Duodenal mucosa (tissue), 2 donors: ENCODE results near the gene MRPL9.

Experiments used
- H3K27ac ChIP-seq: one replicate; pipeline ENCODE4 v1.7.0; 2013; ENCODE audit warnings: low read depth, low read length
- H3K27me3 ChIP-seq, 2 donors: one replicate each; pipeline ENCODE4 v1.7.0; 2013; ENCODE audit warnings: low read length in 2 of 2, control low read depth in 1 of 2; ENCODE audit not compliant: insufficient read depth in 2 of 2, control insufficient read depth in 1 of 2
- H3K36me3 ChIP-seq, 2 donors: one replicate each; pipeline ENCODE4 v1.7.0; 2013; ENCODE audit warnings: low read length in 2 of 2, control low read depth in 1 of 2; ENCODE audit not compliant: insufficient read depth in 2 of 2, control insufficient read depth in 1 of 2
- H3K4me1 ChIP-seq, 2 donors: one replicate each; pipeline ENCODE4 v1.7.0; 2013; ENCODE audit warnings: low read length in 2 of 2, control low read depth in 1 of 2; ENCODE audit not compliant: insufficient read depth in 2 of 2, control insufficient read depth in 1 of 2
- H3K4me3 ChIP-seq, 2 donors: one replicate each; pipeline ENCODE4 v1.7.0; 2013; ENCODE audit warnings: low read length in 2 of 2, low read depth in 1 of 2
- H3K9ac ChIP-seq, 2 donors: one replicate each; pipeline ENCODE4 v1.7.0; 2013; ENCODE audit warnings: low read length in 2 of 2, low read depth in 1 of 2
- H3K9me3 ChIP-seq, 2 donors: one replicate each; pipeline ENCODE4 v1.7.0; 2013; ENCODE audit warnings: low read length in 2 of 2, control low read depth in 1 of 2; ENCODE audit not compliant: control insufficient read depth in 1 of 2

Gene MRPL9

DNA sequence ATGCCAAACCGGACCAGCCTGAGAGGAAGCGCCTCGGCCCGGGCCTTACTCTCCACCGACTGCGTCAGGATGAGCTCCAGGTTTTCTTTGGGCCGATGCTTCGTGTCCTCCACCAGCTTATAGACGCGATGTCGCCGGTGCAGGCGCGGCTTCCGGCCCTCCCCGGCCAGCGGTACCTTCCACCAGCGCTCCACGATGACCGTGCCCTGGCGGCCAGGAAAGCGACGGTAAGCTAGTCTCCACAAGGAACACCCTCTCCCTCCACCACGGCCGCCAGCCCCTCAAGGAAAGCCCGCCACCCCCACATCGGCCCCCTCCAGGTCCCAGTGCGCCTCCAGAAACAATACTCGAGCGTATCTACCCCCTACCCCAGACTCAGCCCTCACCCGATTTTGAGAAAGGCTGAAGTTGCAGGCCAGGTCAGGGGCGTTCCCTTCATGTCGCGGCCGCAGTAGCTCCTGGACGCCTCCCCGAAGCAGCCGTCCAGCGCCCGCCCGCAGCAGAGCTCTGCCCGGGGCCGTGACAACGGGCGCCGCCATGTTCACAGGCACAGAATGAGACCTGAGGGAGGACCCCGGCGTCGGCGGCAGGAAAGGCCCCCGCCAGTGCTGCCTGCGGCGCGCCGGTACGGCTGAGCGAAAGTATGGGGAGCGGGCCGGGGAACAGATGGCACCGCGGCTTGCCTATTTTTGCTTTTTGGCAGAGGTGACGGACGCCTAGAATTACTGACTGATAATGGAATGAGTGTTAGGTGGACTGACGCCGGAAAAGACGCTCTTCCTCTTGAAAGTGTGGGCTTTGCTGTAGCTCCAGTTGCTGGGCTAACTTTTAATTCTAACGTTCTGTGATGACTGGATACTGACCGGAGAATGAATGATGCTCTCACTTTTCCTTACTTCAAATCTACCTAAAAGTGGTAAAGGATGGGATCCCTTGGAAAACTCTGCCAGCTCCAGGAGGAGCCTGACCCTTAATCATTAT is at the start of gene MRPL9:
Gene MRPL9 (minus strand): TSS at position 556 of the 981 bp plus-strand sequence. CDS start 17 bp downstream, at position 539.
- H3K4me3 ChIP-seq: peak within 1 kb of the TSS; percentile 81 to 90
- H3K9me3 ChIP-seq: no peaks in the 10 kb centered on the region
- peaks cover 10 to 12% of the 10 kb centered on the region in 2 donors for H3K4me1 ChIP-seq
- peak within 1 kb of the TSS; percentile 65 for H3K27ac ChIP-seq
- peak within 1 kb of the TSS; percentile 77 to 85 for H3K9ac ChIP-seq
- no peaks in the 10 kb centered on the region for H3K27me3 ChIP-seq
- peaks cover 18 to 27% of the 10 kb centered on the region in 2 donors for H3K36me3 ChIP-seq

DNA sequence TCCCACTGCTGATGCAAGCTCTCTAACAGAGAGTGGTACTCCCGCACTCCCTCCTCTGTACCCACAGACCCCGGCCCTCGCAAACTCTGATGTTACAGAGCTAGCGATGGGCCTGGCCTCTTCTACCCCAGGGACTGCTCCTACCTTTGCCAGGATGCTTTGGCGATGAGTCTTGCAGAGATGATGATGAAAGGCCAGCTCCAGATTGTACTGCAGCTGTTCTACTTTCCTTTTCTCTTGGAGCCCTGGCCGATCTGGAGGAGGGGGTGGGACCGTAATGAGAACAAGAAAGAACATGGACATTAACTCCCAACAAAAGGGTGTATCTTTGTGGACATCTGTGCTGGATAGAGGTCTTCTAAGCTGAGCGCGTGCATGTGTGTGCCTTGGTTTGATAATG is 47.9 kb upstream of the MRPL9 start:
- no peaks in the 10 kb centered on the region for H3K9me3 ChIP-seq
- no peaks in the 10 kb centered on the region for H3K27me3 ChIP-seq
- H3K4me3 ChIP-seq: no peak overlapping the region
- peaks cover 4 to 44% of the 10 kb centered on the region in 2 donors for H3K36me3 ChIP-seq
- H3K4me1 ChIP-seq: peaks cover 0 to 4% of the 10 kb centered on the region in 2 donors
- no peak overlapping the region for H3K27ac ChIP-seq
- H3K9ac ChIP-seq: no peak overlapping the region

DNA sequence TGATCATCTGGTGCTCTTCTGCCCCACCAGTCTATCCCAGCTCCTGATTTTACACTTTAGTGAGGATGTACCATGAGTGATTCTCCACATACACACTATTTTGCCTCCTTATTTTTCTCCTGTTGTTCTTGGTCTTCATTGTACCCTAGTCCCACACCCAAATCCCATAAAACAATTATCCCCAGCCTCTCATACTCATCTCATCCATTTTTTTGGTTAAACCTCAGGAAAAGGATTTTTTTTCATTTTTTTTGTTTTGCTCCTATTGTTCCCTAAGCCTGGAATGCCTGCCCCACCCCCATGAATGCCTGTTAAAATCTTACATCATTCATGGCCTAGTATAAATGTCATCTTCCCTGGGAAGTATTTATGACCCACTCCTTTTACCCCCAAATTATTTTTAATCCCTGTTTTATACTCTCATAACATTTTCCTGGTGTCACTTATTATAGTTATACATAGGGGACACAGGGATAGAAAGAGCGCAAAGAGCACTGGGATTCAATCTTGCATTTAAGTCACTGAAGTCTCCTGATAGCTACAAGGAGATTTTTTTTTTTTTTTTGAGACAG is 46.8 kb upstream of the MRPL9 start:
- no peak overlapping the region for H3K4me3 ChIP-seq
- H3K4me1 ChIP-seq: no peaks in the 10 kb centered on the region
- H3K9me3 ChIP-seq: no peaks in the 10 kb centered on the region
- H3K9ac ChIP-seq: no peak overlapping the region
- no peak overlapping the region for H3K27ac ChIP-seq
- peaks cover 4 to 35% of the 10 kb centered on the region in 2 donors for H3K36me3 ChIP-seq
- H3K27me3 ChIP-seq: no peaks in the 10 kb centered on the region

DNA sequence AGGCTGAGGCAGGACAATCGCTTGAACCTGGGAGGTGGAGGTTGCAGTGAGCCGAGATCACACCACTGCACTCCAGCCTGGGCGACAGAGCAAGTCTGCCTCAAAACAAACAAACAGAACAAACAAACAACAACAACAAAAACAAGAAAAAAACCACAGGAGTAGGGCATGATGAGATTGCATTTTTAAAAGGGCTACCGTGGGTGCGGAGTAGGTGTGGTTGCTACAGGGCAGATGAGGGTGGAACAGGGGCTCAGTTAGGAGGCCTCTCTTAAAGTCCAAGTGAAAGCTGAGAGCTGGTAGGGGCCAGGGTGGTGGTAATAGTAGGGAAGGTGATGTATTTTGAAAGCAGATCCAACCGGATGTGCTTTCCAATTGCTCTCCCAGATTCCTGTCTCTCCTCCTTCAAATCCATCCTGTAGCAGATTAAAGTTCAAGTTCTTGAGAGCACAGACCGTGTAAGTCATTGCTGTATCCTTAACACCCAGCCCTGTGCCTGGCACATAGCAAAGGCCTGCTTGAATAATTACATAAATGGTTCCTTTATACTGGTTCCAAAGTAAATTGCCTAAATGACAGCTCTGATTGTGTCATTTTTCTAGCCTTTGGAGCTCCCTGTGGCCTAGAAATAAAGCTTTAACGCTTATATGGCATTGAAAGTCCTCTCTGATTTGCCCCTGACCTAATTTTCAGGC is 46.1 kb upstream of the MRPL9 start:
- peaks cover 4 to 28% of the 10 kb centered on the region in 2 donors for H3K36me3 ChIP-seq
- no peaks in the 10 kb centered on the region for H3K4me1 ChIP-seq
- no peak overlapping the region for H3K9ac ChIP-seq
- no peaks in the 10 kb centered on the region for H3K9me3 ChIP-seq
- H3K27ac ChIP-seq: no peak overlapping the region
- H3K4me3 ChIP-seq: no peak overlapping the region
- no peaks in the 10 kb centered on the region for H3K27me3 ChIP-seq

DNA sequence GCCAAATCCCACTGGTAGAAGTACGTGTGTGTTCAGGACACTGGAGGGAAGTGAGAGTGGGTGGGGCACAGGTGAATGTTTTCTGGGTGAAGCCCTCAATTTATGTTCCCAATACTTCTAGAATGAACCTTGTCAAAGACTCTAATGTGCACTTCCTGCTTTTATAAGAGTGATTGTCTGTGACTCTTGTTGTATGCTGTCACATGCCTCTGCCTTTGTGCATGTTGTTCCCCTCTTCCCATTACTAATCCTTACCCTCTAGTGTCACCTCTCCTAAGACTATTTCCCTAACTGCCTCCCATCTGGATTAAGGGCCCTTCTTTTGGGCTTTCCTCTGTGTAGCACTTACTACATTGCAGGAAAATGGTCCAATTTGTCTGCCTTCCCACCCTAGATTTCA is 44.5 kb upstream of the MRPL9 start:
- no peaks in the 10 kb centered on the region for H3K9me3 ChIP-seq
- H3K27me3 ChIP-seq: no peaks in the 10 kb centered on the region
- H3K9ac ChIP-seq: no peak overlapping the region
- H3K36me3 ChIP-seq: peaks cover 4 to 22% of the 10 kb centered on the region in 2 donors
- no peaks in the 10 kb centered on the region for H3K4me1 ChIP-seq
- H3K4me3 ChIP-seq: no peak overlapping the region
- no peak overlapping the region for H3K27ac ChIP-seq

DNA sequence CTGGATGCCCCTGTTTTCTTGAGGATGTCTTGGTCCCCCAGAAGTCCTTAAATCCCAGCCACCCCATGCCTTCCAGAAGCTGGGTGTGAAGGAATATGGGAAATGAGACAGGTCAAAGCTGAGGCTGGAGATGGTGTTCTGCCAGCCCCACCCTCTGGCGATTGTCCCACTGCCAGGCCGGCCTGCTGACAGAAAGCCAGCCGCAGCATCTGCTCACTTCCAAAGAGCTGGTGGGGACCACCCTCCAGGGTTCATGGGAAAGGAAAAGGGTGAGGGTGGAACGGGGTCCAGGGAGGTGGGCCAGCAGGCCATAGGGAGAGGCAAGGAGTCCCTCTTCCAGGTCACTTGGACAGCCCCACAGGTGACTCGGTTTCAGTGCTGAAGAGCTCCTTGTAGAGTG is 43.8 kb upstream of the MRPL9 start:
- no peaks in the 10 kb centered on the region for H3K4me1 ChIP-seq
- H3K27ac ChIP-seq: no peak overlapping the region
- no peaks in the 10 kb centered on the region for H3K27me3 ChIP-seq
- no peak overlapping the region for H3K4me3 ChIP-seq
- no peaks in the 10 kb centered on the region for H3K9me3 ChIP-seq
- H3K9ac ChIP-seq: no peak overlapping the region
- H3K36me3 ChIP-seq: peaks cover 4 to 19% of the 10 kb centered on the region in 2 donors

DNA sequence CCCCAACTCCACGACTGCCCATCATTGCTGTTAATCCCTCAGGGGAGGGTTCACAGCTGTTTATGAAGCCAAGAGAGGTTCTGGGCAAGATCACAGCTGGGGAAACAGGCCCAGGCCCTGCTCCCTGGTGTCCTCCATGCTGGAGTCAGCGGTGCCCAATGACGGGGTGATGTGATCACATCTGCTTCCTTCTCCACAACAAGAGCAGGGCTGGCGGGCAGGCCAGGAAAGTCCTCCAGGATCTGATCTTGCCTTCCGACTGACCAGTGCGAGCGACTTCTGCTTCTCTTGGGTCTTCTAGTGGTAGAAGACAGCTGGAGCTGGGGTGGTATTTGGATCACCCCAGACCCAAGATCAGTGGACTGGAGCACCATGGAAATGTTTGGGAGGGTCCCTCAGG is 42.9 kb upstream of the MRPL9 start:
- Histone ChIP-seq H3K9ac (no peak overlapping the region), H3K36me3 (peaks cover 0 to 12% of the 10 kb centered on the region in 2 donors), H3K4me3 (no peak overlapping the region), H3K27ac (no peak overlapping the region), H3K27me3 (no peaks in the 10 kb centered on the region), H3K4me1 (no peaks in the 10 kb centered on the region), H3K9me3 (no peaks in the 10 kb centered on the region)

DNA sequence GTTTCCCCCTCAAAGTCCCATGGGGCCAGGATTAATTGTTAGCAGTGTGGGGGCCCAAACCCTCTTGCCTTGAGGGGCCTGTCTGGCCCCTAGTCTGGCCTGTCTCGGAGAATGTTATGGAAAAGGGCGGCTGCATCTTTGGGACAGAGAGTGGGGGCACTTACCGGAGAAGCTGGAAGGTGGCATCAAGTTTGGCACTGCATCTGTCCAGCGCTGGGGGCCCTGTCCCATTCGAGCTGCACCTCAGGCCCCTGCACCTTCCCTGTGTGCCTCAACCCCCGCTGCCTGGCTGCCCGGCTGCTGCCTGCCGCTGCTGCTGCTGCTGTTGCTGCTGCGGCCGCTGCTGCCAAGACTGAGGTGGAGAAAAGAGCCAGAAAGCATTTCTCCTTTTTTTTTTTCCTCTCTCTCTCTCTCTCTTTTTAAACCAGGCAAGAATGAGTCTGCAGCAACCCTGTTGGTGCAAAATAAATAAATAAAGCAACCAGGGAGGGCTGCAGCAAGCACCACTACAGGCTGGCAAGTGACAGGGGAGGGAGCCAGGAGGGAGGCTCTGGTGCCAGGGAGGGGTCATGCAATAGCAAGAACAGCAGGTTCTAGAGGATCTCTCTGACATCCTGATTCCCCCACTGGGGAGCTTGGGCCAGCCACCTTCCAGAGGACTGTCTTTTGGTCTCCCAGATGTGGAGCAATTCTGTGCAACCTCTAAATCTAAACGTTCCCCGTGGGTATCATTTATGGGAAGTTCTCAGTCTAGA is 41.9 kb upstream of the MRPL9 start, which contains the start of gene LINGO4:
Gene LINGO4 (minus strand): TSS at position 354 of the 755 bp plus-strand sequence. CDS start 2,715 bp downstream, outside the sequence.
- H3K4me1 ChIP-seq: no peaks in the 10 kb centered on the region
- no peaks in the 10 kb centered on the region for H3K27me3 ChIP-seq
- no peak within 1 kb of the TSS for H3K9ac ChIP-seq
- H3K36me3 ChIP-seq: peaks cover 0 to 11% of the 10 kb centered on the region in 2 donors
- H3K9me3 ChIP-seq: no peaks in the 10 kb centered on the region
- H3K4me3 ChIP-seq: no peak within 1 kb of the TSS
- no peak within 1 kb of the TSS for H3K27ac ChIP-seq

DNA sequence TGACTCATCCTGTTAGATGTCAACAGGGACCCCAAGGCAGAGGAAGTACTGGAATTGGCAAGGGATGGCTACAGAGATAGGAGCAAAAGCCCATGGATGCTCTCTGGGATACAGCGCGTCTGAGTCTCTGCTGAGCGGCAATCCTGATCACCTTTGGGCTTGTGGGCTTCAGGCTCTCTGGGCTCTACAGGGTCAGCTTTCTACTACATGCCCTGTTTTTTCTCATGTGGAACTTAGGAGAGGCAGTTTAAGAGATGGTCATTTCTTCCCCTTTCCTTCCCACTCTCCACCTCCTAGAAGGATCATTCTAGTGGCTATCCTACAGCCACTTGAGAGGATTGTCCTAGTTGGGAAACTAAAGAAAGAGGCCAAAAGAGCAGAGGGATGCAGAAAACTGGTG is 40.6 kb upstream of the MRPL9 start:
- no peaks in the 10 kb centered on the region for H3K4me1 ChIP-seq
- H3K9ac ChIP-seq: no peak overlapping the region
- H3K27ac ChIP-seq: no peak overlapping the region
- H3K36me3 ChIP-seq: peaks cover 0 to 3% of the 10 kb centered on the region in 2 donors
- H3K9me3 ChIP-seq: no peaks in the 10 kb centered on the region
- no peak overlapping the region for H3K4me3 ChIP-seq
- peaks cover 0 to 3% of the 10 kb centered on the region in 2 donors for H3K27me3 ChIP-seq
